ENCODE results near the gene AJM1. TPM values are rescaled to one million over a fixed set of nuclear protein-coding genes. Genes with fewer than 3 reads are reported as not detected.
A peak's percentile ranks its signal among the peaks of the same experiment; 100 is the strongest.
"Not testable (repeated sequence)": the region's sequence is repeated elsewhere in the genome, so short reads cannot be mapped to it uniquely, and the experiment has no call there.

The AJM1 gene
- total and polyA plus RNA-seq, 2 donors (not counting 1 experiment from before 2014, with no cell fraction given), result 1.7 to 2.9 TPM

- Histone ChIP-seq H3K4me3 (ENCODE audit: control extremely low read depth in 1 of 5, extremely low read depth in 1 of 5, insufficient read depth in 1 of 5, low read depth in 2 of 5, low read length in 4 of 5) (no peak overlapping the region), H3K79me2 (ENCODE audit: control insufficient read depth, insufficient read depth, low read length) (peaks cover 34% of the 10 kb centered on the region), H3K4me2 (replicated peaks; ENCODE audit: low read depth, low read length, poor library complexity, severe bottlenecking) (no peak overlapping the region), H3K9me3 (ENCODE audit: control extremely low read depth in 1 of 3, control insufficient read depth in 2 of 3, insufficient read depth in 1 of 3, low read length in 2 of 3) (peaks cover 0 to 11% (median 0%) of the 10 kb centered on the region in 3 donors), H4K20me1 (ENCODE audit: control insufficient read depth, insufficient read depth, low read length, poor library complexity, severe bottlenecking) (peaks cover 19% of the 10 kb centered on the region), H3K4me1 (ENCODE audit: control insufficient read depth in 2 of 2, insufficient read depth in 2 of 2, low read length in 2 of 2) (peaks cover 8 to 19% of the 10 kb centered on the region in 2 donors), H3K9ac (ENCODE audit: low read length) (no peak overlapping the region), H3K27ac (ENCODE audit: low read length in 2 of 2) (no peak overlapping the region), H3K27me3 (replicated peaks in 1 of 4; ENCODE audit: control extremely low read depth in 1 of 4, control insufficient read depth in 3 of 4, insufficient read depth in 4 of 4, low read length in 3 of 4) (no peaks in the 10 kb centered on the region), H2AFZ (ENCODE audit: insufficient read depth, low read depth, low read length, poor library complexity, severe bottlenecking) (no peak overlapping the region), H3K36me3 (replicated peaks in 1 of 2; ENCODE audit: control extremely low read depth in 1 of 2, control insufficient read depth in 1 of 2, extremely low read depth in 1 of 2, insufficient read depth in 2 of 2, low read length in 1 of 2) (peaks cover 0 to 14% of the 10 kb centered on the region in 2 experiments)
- 96% methylated on average over 18 of the region's 18 CpGs for WGBS (ENCODE audit: insufficient coverage)
- Mint-ChIP-seq H3K4me1 (peaks cover 18% of the 10 kb centered on the region), H3K27ac (no peak overlapping the region), H3K4me3 (peak overlapping the region; percentile 70), H3K9me3 (ENCODE audit: insufficient read depth) (no peaks in the 10 kb centered on the region), H3K27me3 (no peaks in the 10 kb centered on the region)
- intact Hi-C loops (cut with micrococcal nuclease), result no loop called here
- CTCF ChIA-PET, result no interaction called here
- DNase-seq (no peak), ATAC-seq (ENCODE audit: low read depth) (no peak)
- TF ChIP-seq EZH2 (IDR thresholded peaks at IDR 0.05; ENCODE audit: borderline replicate concordance, insufficient read depth, low read depth, low read length, poor library complexity, severe bottlenecking), result no peak
- TF ChIP-seq CTCF (IDR thresholded peaks at IDR 0.05), result no peak
- POLR2A ChIA-PET, result no interaction called here
Measured at GRCh38 chr9:136867917-136868316, 25.6 kb downstream of the AJM1 start.

GRCh38 chr9:136868644-136869043 is 26.4 kb downstream of the AJM1 start:
- Histone ChIP-seq H3K9me3 (ENCODE audit: control extremely low read depth in 1 of 3, control insufficient read depth in 2 of 3, insufficient read depth in 1 of 3, low read length in 2 of 3) (peaks cover 0 to 14% (median 0%) of the 10 kb centered on the region in 3 donors), H3K4me2 (replicated peaks; ENCODE audit: low read depth, low read length, poor library complexity, severe bottlenecking) (no peak overlapping the region), H3K9ac (ENCODE audit: low read length) (no peak overlapping the region), H3K4me1 (ENCODE audit: control insufficient read depth in 2 of 2, insufficient read depth in 2 of 2, low read length in 2 of 2) (peaks cover 8 to 19% of the 10 kb centered on the region in 2 donors), H2AFZ (ENCODE audit: insufficient read depth, low read depth, low read length, poor library complexity, severe bottlenecking) (no peak overlapping the region), H4K20me1 (ENCODE audit: control insufficient read depth, insufficient read depth, low read length, poor library complexity, severe bottlenecking) (peaks cover 12% of the 10 kb centered on the region), H3K27ac (ENCODE audit: low read length in 2 of 2) (no peak overlapping the region), H3K79me2 (ENCODE audit: control insufficient read depth, insufficient read depth, low read length) (peaks cover 27% of the 10 kb centered on the region), H3K36me3 (replicated peaks in 1 of 2; ENCODE audit: control extremely low read depth in 1 of 2, control insufficient read depth in 1 of 2, extremely low read depth in 1 of 2, insufficient read depth in 2 of 2, low read length in 1 of 2) (peaks cover 0 to 7% of the 10 kb centered on the region in 2 experiments), H3K27me3 (replicated peaks in 1 of 4; ENCODE audit: control extremely low read depth in 1 of 4, control insufficient read depth in 3 of 4, insufficient read depth in 4 of 4, low read length in 3 of 4) (no peaks in the 10 kb centered on the region), H3K4me3 (ENCODE audit: control extremely low read depth in 1 of 5, extremely low read depth in 1 of 5, insufficient read depth in 1 of 5, low read depth in 2 of 5, low read length in 4 of 5) (no peak overlapping the region)
- WGBS (ENCODE audit: insufficient coverage), result 90% methylated on average over 9 of the region's 11 CpGs
- Mint-ChIP-seq H3K4me1 (peaks cover 16% of the 10 kb centered on the region), H3K9me3 (ENCODE audit: insufficient read depth) (no peaks in the 10 kb centered on the region), H3K4me3 (peak overlapping the region; percentile 64), H3K27me3 (no peaks in the 10 kb centered on the region), H3K27ac (peak overlapping the region; percentile 38)
- no peak for TF ChIP-seq CTCF (IDR thresholded peaks at IDR 0.05)
- no peak for TF ChIP-seq EZH2 (IDR thresholded peaks at IDR 0.05; ENCODE audit: borderline replicate concordance, insufficient read depth, low read depth, low read length, poor library complexity, severe bottlenecking)
- DNase-seq (no peak), ATAC-seq (ENCODE audit: low read depth) (no peak)
- CTCF ChIA-PET, result interaction anchor here (1.2 kb wide), 1 partner anchor 27 kb away, joined by 6 read pairs; the partner anchor contains the start of gene AJM1
- POLR2A ChIA-PET, result no interaction called here
- intact Hi-C loops (cut with micrococcal nuclease), result no loop called here

DNA sequence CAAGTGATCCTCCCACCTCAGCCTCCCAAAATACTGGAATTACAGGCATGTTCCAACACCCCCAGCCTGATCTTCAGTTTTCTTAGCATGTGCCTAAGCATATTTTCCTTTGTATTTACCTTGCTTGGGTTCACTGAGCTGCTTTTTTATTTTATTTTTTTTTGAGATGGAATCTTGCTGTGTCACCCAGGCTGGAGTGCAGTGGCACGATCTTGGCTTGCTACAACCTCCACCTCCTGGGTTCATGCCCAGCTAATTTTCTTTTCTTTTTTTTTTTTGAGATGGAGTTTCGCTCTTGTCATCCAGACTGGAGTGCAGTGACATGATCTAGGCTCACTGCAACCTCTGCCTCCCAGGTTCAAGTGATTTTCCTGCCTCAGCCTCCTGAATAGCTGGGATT is 27.3 kb downstream of the AJM1 start:
- POLR2A ChIA-PET; H3K27ac ChIP-seq (ENCODE audit: low read length in 2 of 2); H3K27me3 Mint-ChIP-seq; H3K27ac Mint-ChIP-seq; DNase-seq; H3K9ac ChIP-seq (ENCODE audit: low read length); H4K20me1 ChIP-seq (ENCODE audit: control insufficient read depth, insufficient read depth, low read length, poor library complexity, severe bottlenecking); H2AFZ ChIP-seq (ENCODE audit: insufficient read depth, low read depth, low read length, poor library complexity, severe bottlenecking); H3K4me3 Mint-ChIP-seq; H3K9me3 Mint-ChIP-seq (ENCODE audit: insufficient read depth); intact Hi-C loops (cut with micrococcal nuclease); H3K36me3 ChIP-seq (replicated peaks in 1 of 2; ENCODE audit: control extremely low read depth in 1 of 2, control insufficient read depth in 1 of 2, extremely low read depth in 1 of 2, insufficient read depth in 2 of 2, low read length in 1 of 2); H3K27me3 ChIP-seq (replicated peaks in 1 of 4; ENCODE audit: control extremely low read depth in 1 of 4, control insufficient read depth in 3 of 4, insufficient read depth in 4 of 4, low read length in 3 of 4); H3K4me2 ChIP-seq (replicated peaks; ENCODE audit: low read depth, low read length, poor library complexity, severe bottlenecking); H3K4me3 ChIP-seq (ENCODE audit: control extremely low read depth in 1 of 5, extremely low read depth in 1 of 5, insufficient read depth in 1 of 5, low read depth in 2 of 5, low read length in 4 of 5); ATAC-seq (ENCODE audit: low read depth): not testable (repeated sequence)
- H3K79me2 ChIP-seq (ENCODE audit: control insufficient read depth, insufficient read depth, low read length), result peaks cover 20% of the 10 kb centered on the region
- 100% methylated on average over 1 of the region's 2 CpGs for WGBS (ENCODE audit: insufficient coverage)
- H3K4me1 ChIP-seq (ENCODE audit: control insufficient read depth in 2 of 2, insufficient read depth in 2 of 2, low read length in 2 of 2), result peaks cover 8 to 19% of the 10 kb centered on the region in 2 donors
- H3K4me1 Mint-ChIP-seq, result peaks cover 13% of the 10 kb centered on the region
- peaks cover 0 to 14% (median 0%) of the 10 kb centered on the region in 3 donors for H3K9me3 ChIP-seq (ENCODE audit: control extremely low read depth in 1 of 3, control insufficient read depth in 2 of 3, insufficient read depth in 1 of 3, low read length in 2 of 3)
- CTCF ChIA-PET, result interaction anchor here (1.2 kb wide), 1 partner anchor 28 kb away, joined by 6 read pairs; the partner anchor contains the start of gene AJM1
